ENCODE results near the gene FCER2. TPM values are rescaled to one million over a fixed set of nuclear protein-coding genes. Genes with fewer than 3 reads are reported as not detected.

FCER2 gene
- total RNA-seq, 1 donor from 2014 or later, result not detected

DNA sequence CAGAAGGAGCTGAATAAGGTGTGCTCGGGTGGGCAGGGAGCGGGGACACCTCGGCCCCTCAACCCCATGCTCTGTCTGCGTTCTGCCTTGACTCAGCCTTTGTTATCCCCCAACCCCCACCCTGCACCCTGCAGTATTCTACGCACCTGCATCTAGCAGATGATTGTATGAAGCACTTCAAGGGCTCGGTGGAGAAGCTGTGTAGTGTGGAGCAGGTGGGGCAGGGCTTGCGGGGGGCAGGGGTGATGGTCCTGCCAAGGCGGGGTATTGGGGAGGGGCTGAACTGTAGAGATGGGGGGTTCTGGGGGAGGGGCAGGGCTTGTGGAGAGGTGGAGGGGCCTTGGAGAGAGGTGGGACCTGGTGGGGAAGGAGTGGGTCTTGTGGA, 58.9 kb downstream of the FCER2 start:
- Mint-ChIP-seq H3K4me3 (ENCODE audit: unreplicated experiment) (no peak overlapping the region), H3K36me3 (ENCODE audit: unreplicated experiment) (no peaks in the 10 kb centered on the region), H3K27ac (ENCODE audit: unreplicated experiment) (no peak overlapping the region), H3K9me3 (ENCODE audit: unreplicated experiment) (no peaks in the 10 kb centered on the region), H3K4me1 (ENCODE audit: unreplicated experiment) (no peaks in the 10 kb centered on the region), H3K27me3 (ENCODE audit: unreplicated experiment) (no peaks in the 10 kb centered on the region)
- DNase-seq (ENCODE audit: extremely low spot score, unreplicated experiment), result no peak
- TF ChIP-seq, protein P1, sequence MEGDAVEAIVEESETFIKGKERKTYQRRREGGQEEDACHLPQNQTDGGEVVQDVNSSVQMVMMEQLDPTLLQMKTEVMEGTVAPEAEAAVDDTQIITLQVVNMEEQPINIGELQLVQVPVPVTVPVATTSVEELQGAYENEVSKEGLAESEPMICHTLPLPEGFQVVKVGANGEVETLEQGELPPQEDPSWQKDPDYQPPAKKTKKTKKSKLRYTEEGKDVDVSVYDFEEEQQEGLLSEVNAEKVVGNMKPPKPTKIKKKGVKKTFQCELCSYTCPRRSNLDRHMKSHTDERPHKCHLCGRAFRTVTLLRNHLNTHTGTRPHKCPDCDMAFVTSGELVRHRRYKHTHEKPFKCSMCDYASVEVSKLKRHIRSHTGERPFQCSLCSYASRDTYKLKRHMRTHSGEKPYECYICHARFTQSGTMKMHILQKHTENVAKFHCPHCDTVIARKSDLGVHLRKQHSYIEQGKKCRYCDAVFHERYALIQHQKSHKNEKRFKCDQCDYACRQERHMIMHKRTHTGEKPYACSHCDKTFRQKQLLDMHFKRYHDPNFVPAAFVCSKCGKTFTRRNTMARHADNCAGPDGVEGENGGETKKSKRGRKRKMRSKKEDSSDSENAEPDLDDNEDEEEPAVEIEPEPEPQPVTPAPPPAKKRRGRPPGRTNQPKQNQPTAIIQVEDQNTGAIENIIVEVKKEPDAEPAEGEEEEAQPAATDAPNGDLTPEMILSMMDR (IDR thresholded peaks at IDR 0.05), result no peak

DNA sequence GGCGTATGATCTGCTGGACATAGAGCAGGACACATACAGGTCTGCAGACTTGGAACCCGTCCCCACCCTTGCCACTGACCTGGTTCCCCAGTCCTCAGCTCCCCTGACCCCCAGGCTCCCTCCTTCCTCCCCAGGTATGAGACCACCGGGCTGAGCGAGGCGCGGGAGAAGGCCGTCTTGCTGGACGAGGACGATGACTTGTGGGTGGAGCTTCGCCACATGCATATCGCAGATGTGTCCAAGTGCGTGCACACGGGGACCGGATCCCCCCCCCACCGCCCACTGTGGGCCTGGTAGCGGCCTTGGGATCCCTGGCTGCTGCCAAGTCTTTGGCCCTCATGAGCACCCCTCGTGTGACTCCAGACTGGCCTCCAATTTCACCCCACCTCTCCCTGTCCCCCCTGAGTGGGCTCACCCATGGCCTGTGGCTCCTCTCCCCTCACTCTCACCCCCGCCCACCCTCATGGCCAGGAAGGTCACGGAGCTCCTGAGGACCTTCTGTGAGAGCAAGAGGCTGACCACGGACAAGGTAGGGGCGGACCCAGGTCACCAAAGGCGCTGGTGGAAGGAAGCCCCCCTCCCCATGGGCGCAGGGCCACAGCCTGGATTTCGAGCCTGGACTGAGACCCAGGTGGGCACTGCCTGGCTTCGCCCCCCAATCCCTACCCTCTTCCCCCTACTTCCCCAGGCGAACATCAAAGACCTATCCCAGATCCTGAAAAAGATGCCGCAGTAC, 59.5 kb downstream of the FCER2 start:
- no peaks in the 10 kb centered on the region for H3K36me3 Mint-ChIP-seq (ENCODE audit: unreplicated experiment)
- no peak overlapping the region for H3K27ac Mint-ChIP-seq (ENCODE audit: unreplicated experiment)
- H3K9me3 Mint-ChIP-seq (ENCODE audit: unreplicated experiment), result no peaks in the 10 kb centered on the region
- DNase-seq (ENCODE audit: extremely low spot score, unreplicated experiment), result no peak
- TF ChIP-seq, protein P1 (IDR thresholded peaks at IDR 0.05), result no peak
- no peak overlapping the region for H3K4me3 Mint-ChIP-seq (ENCODE audit: unreplicated experiment)
- H3K27me3 Mint-ChIP-seq (ENCODE audit: unreplicated experiment), result no peaks in the 10 kb centered on the region
- H3K4me1 Mint-ChIP-seq (ENCODE audit: unreplicated experiment), result no peaks in the 10 kb centered on the region

DNA sequence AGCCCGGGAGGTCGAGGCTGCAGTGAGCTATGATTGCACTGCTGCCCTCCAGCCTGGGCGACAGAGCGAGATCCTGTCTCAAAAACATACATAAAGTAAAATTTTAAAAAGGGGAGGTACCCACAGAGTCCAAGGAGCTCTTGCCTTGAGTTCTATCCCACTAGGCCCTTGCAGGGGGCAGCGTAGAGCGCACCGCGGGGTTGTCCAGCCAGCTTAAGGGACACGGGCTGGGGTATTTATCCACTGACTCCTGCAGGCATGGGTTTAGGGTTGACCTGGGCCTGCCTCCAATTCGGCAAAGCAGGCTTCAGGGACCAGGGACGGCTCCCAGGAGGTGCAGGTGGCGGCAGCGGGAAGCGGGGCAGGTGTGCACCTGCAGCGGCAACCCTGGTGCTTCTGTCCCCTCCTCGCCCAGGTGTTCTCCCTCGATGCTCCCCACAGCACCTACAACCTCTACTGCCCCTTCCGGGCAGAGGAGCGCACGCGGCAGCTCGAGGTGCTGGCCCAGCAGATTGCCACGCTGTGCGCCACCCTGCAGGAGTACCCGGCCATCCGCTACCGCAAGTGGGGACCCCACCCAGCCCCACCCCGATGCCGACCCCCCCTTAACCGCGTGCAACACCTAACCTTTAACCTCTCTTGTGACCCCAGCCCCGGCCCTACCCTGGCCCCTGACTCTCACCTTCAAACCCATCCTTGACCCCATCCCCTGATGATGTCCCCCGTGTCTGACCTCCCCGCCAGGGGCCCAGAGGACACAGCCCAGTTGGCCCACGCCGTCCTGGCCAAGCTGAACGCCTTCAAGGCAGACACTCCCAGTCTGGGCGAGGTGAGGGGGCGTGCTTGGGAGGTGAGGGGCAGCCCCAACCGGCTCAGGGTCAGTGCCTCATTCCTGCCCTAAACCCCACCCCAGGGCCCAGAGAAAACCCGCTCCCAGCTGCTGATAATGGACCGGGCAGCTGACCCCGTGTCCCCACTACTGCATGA, 60.3 kb downstream of the FCER2 start:
- TF ChIP-seq, protein P1 (IDR thresholded peaks at IDR 0.05), result no peak
- Mint-ChIP-seq H3K9me3 (ENCODE audit: unreplicated experiment) (no peaks in the 10 kb centered on the region), H3K36me3 (ENCODE audit: unreplicated experiment) (no peaks in the 10 kb centered on the region), H3K4me3 (ENCODE audit: unreplicated experiment) (no peak overlapping the region), H3K4me1 (ENCODE audit: unreplicated experiment) (no peaks in the 10 kb centered on the region), H3K27ac (ENCODE audit: unreplicated experiment) (no peak overlapping the region), H3K27me3 (ENCODE audit: unreplicated experiment) (peaks cover 2% of the 10 kb centered on the region)
- DNase-seq (ENCODE audit: extremely low spot score, unreplicated experiment), result no peak

DNA sequence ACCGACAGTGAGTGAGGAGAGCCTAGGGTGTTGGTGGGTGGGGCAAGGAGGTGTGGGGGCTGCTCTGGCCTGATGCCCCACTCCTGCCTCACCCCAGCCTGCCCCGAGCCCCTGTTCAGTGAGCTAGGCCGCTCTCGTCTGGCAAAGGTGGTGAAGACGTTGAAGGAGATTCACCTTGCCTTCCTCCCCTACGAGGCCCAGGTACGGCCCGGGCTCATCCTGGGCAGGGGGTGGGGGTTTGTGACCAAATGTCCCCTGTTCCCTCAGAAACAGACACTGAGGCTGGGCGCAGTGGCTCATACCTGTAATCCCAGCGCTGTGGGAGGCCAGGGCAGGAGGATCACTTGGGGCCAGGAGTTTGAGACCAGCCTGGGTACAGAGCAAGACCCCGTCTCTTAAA, 61.1 kb downstream of the FCER2 start:
- Mint-ChIP-seq H3K9me3 (ENCODE audit: unreplicated experiment) (no peaks in the 10 kb centered on the region), H3K4me1 (ENCODE audit: unreplicated experiment) (no peaks in the 10 kb centered on the region), H3K27me3 (ENCODE audit: unreplicated experiment) (peaks cover 10% of the 10 kb centered on the region), H3K27ac (ENCODE audit: unreplicated experiment) (no peak overlapping the region), H3K4me3 (ENCODE audit: unreplicated experiment) (no peak overlapping the region), H3K36me3 (ENCODE audit: unreplicated experiment) (no peaks in the 10 kb centered on the region)
- TF ChIP-seq, protein P1 (IDR thresholded peaks at IDR 0.05), result no peak
- no peak for DNase-seq (ENCODE audit: extremely low spot score, unreplicated experiment)

DNA sequence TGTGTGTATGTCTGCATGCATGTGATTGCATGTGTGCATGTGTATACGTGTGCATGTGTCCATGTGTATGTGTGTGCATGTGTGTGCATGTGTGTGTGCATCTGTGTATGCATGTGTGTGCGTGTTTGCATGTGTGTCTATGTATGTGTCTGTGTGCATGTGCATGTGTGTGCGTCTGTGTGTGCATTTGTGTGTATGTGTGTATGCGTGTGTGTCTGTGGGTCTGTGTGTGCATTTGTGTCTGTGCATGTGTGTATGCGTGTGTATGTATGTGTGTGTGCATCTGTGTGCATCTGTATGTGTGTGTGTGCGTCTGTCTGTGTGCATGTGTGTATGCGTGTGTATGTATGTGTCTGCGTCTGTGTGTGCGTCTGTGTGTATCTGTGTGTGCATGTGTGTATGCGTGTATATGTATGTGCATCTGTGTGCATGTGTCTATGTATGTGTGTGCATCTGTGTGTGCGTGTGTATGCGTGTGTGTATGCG, 62.0 kb downstream of the FCER2 start:
- TF ChIP-seq, protein P1 (IDR thresholded peaks at IDR 0.05), result no peak
- H3K9me3 Mint-ChIP-seq (ENCODE audit: unreplicated experiment), result no peaks in the 10 kb centered on the region
- DNase-seq (ENCODE audit: extremely low spot score, unreplicated experiment), result no peak
- no peaks in the 10 kb centered on the region for H3K36me3 Mint-ChIP-seq (ENCODE audit: unreplicated experiment)
- H3K27ac Mint-ChIP-seq (ENCODE audit: unreplicated experiment), result no peak overlapping the region
- H3K27me3 Mint-ChIP-seq (ENCODE audit: unreplicated experiment), result peaks cover 14% of the 10 kb centered on the region
- H3K4me1 Mint-ChIP-seq (ENCODE audit: unreplicated experiment), result no peaks in the 10 kb centered on the region
- H3K4me3 Mint-ChIP-seq (ENCODE audit: unreplicated experiment), result no peak overlapping the region

Data from osteocyte (in vitro differentiated cells).